ENCODE results near the gene FGD3.

- TF ChIP-seq CTCF (IDR thresholded peaks at IDR 0.05), result no peak
- TF ChIP-seq EP300 (IDR thresholded peaks at IDR 0.05), result no peak
Measured at GRCh38 chr9:93020771-93021670, 73.7 kb downstream of the FGD3 start.

Measured in upper lobe of left lung (tissue), 4 donors.